Measurements from ENCODE around the gene SYNGAP1. TPM values are rescaled to one million over a fixed set of nuclear protein-coding genes. Genes with fewer than 3 reads are reported as not detected.
"Not testable (repeated sequence)": the region's sequence is repeated elsewhere in the genome, so short reads cannot be mapped to it uniquely, and the experiment has no call there.

SYNGAP1 gene
- 10 to 100 TPM in 2 of 4 donors, 1 to 10 TPM in 2; 4.9 to 37.2 (median 11.1) TPM for total RNA-seq

- H3K4me1 ChIP-seq, result peaks cover 24 to 57% (median 39%) of the 10 kb centered on the region in 4 donors
- H3K36me3 ChIP-seq, result peaks cover 0 to 11% (median 0%) of the 10 kb centered on the region in 4 donors
- H3K27me3 ChIP-seq, result no peaks in the 10 kb centered on the region
- intact Hi-C loops (cut with DNase I; ENCODE audit: low total_unique reads) (loop anchor here (5.0 to 10.0 kb wide), 2 partner anchors 105 to 1627 kb away; partner anchors contain the start of genes TAPBP and ZBTB22), in situ Hi-C loops (cut with MboI; ENCODE audit: low pct_ligation_motif_present in 1 of 4, low pct_unique_long_range_greater_than_20kb in 1 of 4, low sequenced_read_pairs in 3 of 4) (loop anchor here in 1 of 4 donors (25.0 kb wide), 1 partner anchor 458 kb away; the partner anchor contains the start of genes BRD2 and HLA-DMA)
- H3K9me3 ChIP-seq, result no peaks in the 10 kb centered on the region
- H3K27ac ChIP-seq, result peak within 1 kb of the TSS; percentile 91 to 96 (median 94)
- WGBS, 2 donors (ENCODE audit: low coverage in 1 of 2), result 10 to 13% methylated on average over 7 to 20 of the region's 22 CpGs
- peak within 1 kb of the TSS in 3 of 4 donors; percentile 5 to 46 (median 13) for H3K4me3 ChIP-seq
- TF ChIP-seq, protein P1, sequence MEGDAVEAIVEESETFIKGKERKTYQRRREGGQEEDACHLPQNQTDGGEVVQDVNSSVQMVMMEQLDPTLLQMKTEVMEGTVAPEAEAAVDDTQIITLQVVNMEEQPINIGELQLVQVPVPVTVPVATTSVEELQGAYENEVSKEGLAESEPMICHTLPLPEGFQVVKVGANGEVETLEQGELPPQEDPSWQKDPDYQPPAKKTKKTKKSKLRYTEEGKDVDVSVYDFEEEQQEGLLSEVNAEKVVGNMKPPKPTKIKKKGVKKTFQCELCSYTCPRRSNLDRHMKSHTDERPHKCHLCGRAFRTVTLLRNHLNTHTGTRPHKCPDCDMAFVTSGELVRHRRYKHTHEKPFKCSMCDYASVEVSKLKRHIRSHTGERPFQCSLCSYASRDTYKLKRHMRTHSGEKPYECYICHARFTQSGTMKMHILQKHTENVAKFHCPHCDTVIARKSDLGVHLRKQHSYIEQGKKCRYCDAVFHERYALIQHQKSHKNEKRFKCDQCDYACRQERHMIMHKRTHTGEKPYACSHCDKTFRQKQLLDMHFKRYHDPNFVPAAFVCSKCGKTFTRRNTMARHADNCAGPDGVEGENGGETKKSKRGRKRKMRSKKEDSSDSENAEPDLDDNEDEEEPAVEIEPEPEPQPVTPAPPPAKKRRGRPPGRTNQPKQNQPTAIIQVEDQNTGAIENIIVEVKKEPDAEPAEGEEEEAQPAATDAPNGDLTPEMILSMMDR (IDR thresholded peaks at IDR 0.05), result no peak
- TF ChIP-seq POLR2AphosphoS5 (IDR thresholded peaks at IDR 0.05), result no peak
- TF ChIP-seq POLR2A (IDR thresholded peaks at IDR 0.05), result no peak
- no peak for TF ChIP-seq EP300 (IDR thresholded peaks at IDR 0.05; ENCODE audit: low read depth)
- peak; percentile 58 for DNase-seq
Measured at GRCh38 chr6:33419580-33420490, at the start of gene SYNGAP1. TSS of gene SYNGAP1 (plus strand) at chr6:33420065. CDS start at chr6:33420265, 200 bp downstream.

DNA sequence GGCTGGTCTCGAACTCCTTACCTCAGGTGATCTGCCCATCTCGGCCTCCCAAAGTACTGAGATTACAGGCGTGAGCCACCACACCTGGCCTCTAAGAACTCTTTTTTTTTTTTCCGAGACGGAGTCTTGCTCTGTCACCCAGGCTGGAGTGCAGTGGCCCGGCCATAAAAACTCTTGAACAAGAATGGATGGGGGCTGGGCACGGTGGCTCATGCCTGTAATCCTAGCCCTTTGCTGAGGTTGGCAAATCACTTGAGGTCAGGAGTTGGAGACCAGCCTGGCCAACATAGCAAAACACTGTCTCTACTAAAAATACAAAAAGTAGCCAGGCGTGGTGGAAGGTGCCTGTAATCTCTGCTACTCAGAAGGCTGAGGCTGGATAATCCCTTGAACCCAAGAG is 48.0 kb upstream of the SYNGAP1 start:
- H3K27ac ChIP-seq; H3K27me3 ChIP-seq; H3K4me3 ChIP-seq; intact Hi-C loops (cut with DNase I; ENCODE audit: low total_unique reads); in situ Hi-C loops (cut with MboI; ENCODE audit: low pct_ligation_motif_present in 1 of 4, low pct_unique_long_range_greater_than_20kb in 1 of 4, low sequenced_read_pairs in 3 of 4); H3K36me3 ChIP-seq; DNase-seq; H3K9me3 ChIP-seq: not testable (repeated sequence)
- 91% methylated on average over 8 of the region's 8 CpGs; no CpG with 5 or more reads in 1 of the 2 donors for WGBS, 2 donors (ENCODE audit: low coverage in 1 of 2)
- H3K4me1 ChIP-seq, result peaks cover 0 to 21% (median 16%) of the 10 kb centered on the region in 4 donors

GRCh38 chr6:33372526-33373123 is 47.2 kb upstream of the SYNGAP1 start:
- TF ChIP-seq EP300 (IDR thresholded peaks at IDR 0.05; ENCODE audit: low read depth), result no peak
- WGBS, 2 donors (ENCODE audit: low coverage in 1 of 2), result 48 to 55% methylated on average over 2 to 5 of the region's 5 CpGs

DNA sequence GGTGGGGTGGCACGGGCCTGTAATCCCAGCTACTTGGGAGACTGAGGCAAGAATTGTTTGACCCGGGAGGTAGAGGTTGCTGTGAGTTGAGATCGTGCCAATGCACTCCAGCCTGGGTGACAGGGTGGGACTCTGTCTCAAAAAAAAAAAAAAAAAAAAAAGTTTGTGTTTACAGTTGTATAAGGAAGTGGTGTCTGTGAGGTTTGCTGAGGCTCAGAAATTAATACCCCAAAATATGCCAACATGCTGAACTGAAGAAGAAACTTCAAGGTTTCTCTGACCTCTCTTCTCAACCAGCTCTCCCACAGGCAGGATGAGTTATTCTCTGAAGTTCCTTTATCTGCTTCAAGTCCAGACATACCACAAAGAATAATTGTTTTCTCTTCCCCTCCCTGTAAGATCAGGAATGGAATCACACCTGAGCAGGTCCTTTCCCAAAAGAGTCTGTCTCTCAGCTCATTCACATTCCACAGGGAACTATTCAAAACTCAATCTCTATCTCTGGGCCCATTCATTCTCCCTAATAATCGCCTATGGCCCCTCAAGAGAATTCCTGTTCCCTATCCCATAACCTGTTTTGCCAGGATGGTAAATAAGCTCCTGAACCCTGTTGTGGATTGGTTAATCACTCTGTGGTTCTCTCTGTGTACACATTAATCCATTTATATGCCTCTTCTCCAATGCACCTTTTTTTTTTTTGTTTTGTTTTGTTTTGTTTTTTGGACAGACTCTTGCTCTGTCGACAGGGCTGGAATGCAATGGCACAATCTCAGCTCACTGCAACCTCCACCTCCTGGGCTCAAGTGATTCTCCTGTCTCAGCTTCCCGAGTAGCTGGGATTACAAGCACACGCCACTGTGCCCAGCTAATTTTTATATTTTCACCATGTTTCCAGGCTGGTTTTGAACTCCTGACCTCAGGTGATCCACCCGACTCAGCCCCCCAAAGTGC is 45.6 kb upstream of the SYNGAP1 start:
- Histone ChIP-seq H3K27me3 (no peaks in the 10 kb centered on the region), H3K4me3 (no peak overlapping the region), H3K9me3 (no peaks in the 10 kb centered on the region), H3K4me1 (peaks cover 0 to 21% (median 16%) of the 10 kb centered on the region in 4 donors), H3K36me3 (no peaks in the 10 kb centered on the region), H3K27ac (peak overlapping the region; percentile 29 to 67 (median 57))
- TF ChIP-seq, protein P1 (IDR thresholded peaks at IDR 0.05), result no peak
- no peak for TF ChIP-seq EP300 (IDR thresholded peaks at IDR 0.05; ENCODE audit: low read depth)
- 60 to 69% methylated on average over 2 to 8 of the region's 8 CpGs for whole genome bisulfite sequencing, 2 donors (ENCODE audit: low coverage in 1 of 2)
- DNase-seq, result no peak
- in situ Hi-C loops (cut with MboI; ENCODE audit: low pct_ligation_motif_present in 1 of 4, low pct_unique_long_range_greater_than_20kb in 1 of 4, low sequenced_read_pairs in 3 of 4), result no loop called here
- intact Hi-C loops (cut with DNase I; ENCODE audit: low total_unique reads), result no loop called here

More at GRCh38 chr6:33372526-33373123, 47.2 kb upstream of the SYNGAP1 start:
- no peak for DNase-seq
- H3K36me3 ChIP-seq, result no peaks in the 10 kb centered on the region
- H3K4me3 ChIP-seq, result no peak overlapping the region
- no peaks in the 10 kb centered on the region for H3K9me3 ChIP-seq
- no peak overlapping the region for H3K27ac ChIP-seq
- H3K27me3 ChIP-seq, result no peaks in the 10 kb centered on the region
- in situ Hi-C loops (cut with MboI; ENCODE audit: low pct_ligation_motif_present in 1 of 4, low pct_unique_long_range_greater_than_20kb in 1 of 4, low sequenced_read_pairs in 3 of 4), result no loop called here
- peaks cover 0 to 21% (median 16%) of the 10 kb centered on the region in 4 donors for H3K4me1 ChIP-seq
- intact Hi-C loops (cut with DNase I; ENCODE audit: low total_unique reads), result no loop called here
